GM21423 (cell line): ENCODE data around the gene IDH2.
"Not testable (repeated sequence)": the region's sequence is repeated elsewhere in the genome, so short reads cannot be mapped to it uniquely, and the experiment has no call there.

Experiments
- ATAC-seq: cut with Tn5 transposase; IDR thresholded peaks from one replicate; pipeline ENCODE4 v1.9.1; 2021; ENCODE audit warnings: mild to moderate bottlenecking, moderate library complexity; ENCODE audit not compliant: unreplicated experiment

Gene IDH2

GRCh38 chr15:90085565-90085964 is 16.7 kb downstream of the IDH2 start:
- ATAC-seq, result no peak

GRCh38 chr15:90084876-90085423 is 17.3 kb downstream of the IDH2 start:
- ATAC-seq, result no peak

DNA sequence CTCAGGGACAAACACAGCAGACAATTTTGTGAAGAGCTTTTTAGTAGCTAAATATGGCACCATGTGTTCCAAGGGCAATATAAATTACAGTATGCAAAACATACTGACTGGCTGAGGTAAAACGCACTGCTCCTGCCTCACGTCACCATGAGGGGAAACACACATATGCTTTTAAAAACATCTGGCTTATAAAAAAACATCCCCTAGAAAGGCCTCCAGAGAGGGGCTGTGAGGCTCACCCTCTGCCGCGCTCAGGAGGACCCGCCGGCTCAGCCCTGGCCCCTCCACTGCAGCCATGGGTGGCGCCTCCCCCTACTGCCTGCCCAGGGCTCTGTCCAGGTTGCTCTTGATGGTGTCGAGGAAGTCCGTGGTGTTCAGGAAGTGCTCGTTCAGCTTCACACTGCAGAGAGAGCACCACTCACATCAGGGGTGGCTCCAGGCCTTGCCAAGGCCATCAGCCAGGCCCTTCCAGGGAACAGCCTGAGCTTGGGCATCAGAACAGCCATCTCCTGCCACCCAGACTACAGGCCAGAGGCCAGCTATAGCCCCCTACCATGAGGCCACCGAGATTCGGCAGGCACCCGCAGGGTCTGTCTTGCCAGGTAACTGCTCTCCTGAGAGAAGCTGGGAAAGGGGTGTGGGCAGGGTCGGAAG is 18.2 kb downstream of the IDH2 start:
- ATAC-seq, result no peak

GRCh38 chr15:90083419-90083818 is 18.8 kb downstream of the IDH2 start:
- ATAC-seq, result no peak

GRCh38 chr15:90082140-90082715 is 20.0 kb downstream of the IDH2 start:
- ATAC-seq, result no peak

DNA sequence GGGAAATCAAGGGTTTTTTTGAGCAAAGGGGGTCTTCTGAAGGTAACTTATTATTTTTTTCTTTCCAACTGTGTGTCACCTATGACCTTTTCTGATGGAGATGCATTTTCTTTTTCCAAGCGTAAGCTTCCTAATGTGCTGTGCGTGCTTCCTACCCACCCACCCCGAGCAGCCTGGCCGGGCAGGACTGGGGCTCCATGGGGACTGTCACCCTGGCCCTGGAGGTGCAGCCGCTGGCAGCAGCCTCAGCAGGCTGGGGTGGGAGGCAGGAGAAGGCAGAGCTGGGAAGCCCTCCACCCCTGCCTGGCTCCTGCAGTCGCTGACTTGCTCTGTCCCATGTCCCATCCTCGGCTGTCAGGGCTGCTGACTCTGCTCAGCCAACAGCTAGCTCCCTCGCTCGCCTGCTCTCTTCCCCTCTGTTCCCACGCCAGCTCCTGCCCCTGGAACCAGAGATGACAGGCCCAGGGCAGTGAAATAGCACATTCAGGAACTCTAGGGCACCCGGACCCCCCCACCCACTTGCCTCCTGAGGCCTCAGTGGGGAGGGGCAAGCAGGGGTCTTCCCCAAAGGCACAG is 21.4 kb downstream of the IDH2 start:
- no peak for ATAC-seq

GRCh38 chr15:90080458-90080755 is 21.9 kb downstream of the IDH2 start:
- ATAC-seq, result no peak

GRCh38 chr15:90079619-90080457 is 22.4 kb downstream of the IDH2 start:
- ATAC-seq, result no peak

GRCh38 chr15:90078965-90079364 is 23.3 kb downstream of the IDH2 start:
- ATAC-seq, result no peak

DNA sequence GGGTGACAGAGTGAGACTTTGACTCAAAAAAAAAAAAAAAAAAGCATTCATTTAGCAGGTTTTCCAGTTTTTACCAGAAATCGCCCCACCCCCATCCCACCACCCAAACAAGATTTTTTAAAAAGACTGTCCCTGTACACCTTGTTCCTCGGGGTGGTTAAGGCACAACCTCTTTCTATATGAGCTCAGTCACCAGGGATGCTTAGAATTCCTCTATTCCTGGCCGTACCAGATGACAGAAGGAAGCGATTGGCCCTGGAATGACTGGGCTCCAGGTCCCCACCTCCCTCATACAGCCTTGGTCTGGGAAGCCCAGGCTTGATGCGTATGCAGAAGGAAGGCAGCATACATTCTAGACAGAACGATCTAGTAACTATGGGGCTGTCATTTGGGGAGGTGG is 25.6 kb downstream of the IDH2 start:
- ATAC-seq, result no peak

DNA sequence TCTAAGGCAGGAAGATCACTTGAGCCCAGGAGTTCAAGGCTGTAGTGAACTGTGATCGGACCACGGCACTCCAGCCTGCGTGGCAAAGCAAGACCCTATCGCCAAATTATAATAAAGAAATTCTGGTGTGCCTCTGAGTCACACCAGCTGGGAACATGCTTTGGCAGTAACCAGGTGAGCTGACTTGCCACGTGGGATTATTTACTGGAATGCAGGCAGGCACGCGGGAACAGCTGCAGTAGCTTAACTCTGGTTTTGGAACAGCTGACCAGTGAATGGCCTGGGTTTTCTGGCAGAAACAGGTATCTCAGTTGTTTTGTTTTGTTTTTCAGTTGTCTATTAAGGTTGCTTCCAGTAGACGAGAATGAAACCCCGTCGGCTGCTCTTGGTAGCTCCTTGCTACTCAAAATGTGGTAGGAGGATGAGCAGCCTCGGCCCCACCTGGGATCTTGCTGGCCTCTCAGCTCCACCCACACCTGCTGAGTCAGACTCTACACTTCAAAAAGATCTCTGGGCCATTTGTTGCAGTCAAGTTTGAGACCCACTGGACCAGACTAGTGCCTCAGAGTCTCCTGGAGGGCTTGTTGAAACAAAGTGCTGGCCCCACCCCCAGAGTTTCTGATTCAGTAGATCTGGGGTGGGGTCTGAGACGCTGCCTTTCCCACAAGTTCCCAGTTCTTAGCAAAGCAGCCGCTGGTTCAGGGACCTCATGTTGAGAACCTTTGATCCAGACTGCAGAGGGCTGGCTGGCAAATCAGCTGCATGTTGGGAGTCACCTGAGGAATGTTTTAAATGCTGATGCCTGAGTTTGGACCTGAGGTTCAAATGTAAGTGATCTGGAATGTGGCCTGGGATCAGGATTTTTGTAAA is 26.6 kb downstream of the IDH2 start:
- ATAC-seq, result no peak

DNA sequence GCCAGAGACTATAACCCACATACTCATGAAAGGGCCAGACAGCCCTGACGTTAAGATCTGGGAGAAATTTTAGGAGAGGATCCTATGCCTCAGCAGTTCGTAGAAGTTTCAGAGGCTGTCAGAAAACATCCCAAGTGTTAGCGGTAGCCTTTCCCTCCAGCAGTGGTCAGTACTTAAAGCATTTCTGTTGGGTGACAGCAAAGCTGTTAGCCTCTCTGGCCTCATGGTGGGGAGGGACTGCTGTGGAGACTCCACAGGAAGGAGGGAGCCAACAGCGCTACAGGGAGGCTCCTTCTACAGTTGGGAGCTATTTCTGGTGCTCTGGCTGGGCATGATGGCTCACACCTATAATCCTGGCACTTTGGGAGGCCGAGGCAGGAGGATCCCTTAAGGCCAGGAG is 27.4 kb downstream of the IDH2 start:
- ATAC-seq, result no peak

DNA sequence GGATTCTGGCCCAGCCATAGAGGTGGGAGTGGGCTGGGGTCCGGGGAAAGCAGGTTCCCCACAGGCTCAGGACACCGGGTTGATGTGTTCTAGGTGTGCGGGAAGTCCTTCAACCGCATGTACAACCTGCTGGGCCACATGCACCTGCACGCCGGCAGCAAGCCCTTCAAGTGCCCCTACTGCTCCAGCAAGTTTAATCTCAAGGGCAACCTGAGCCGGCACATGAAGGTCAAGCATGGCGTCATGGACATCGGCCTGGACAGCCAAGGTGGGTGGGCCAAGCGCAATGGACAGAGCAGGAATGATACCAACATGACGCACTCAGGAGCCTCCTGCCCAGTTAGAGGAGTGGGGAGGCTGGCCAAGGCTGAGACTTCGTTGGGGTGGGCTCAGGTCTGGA is 28.2 kb downstream of the IDH2 start:
- ATAC-seq, result no peak

DNA sequence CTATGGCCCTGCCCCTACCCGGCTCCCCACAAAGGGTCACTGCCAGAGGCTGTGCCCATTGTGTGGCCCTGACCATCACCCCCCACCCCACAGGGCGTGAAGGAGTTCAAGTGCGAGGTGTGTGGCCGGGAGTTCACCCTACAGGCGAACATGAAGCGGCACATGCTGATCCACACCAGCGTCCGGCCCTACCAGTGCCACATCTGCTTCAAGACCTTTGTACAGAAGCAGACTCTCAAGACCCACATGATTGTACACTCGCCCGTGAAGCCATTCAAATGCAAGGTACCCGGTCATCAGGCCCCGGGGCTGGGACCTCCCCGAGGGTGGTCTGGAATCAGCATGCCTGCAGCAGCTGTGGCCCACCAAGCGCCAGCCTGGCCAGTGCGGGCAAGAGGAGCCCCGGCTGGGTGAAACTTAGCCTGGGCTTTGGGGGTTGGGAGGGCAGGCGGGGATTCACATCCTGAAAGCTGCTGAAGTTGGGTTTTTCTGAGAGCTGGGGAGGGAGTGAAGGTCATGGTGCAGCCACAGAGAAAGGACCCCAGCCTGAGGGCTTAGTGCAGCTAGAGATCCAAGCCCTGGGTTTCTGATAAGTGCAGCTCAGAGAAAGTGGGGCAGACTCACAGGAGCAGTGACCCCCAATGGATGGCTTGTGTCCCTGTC is 29.2 kb downstream of the IDH2 start:
- ATAC-seq, result no peak

DNA sequence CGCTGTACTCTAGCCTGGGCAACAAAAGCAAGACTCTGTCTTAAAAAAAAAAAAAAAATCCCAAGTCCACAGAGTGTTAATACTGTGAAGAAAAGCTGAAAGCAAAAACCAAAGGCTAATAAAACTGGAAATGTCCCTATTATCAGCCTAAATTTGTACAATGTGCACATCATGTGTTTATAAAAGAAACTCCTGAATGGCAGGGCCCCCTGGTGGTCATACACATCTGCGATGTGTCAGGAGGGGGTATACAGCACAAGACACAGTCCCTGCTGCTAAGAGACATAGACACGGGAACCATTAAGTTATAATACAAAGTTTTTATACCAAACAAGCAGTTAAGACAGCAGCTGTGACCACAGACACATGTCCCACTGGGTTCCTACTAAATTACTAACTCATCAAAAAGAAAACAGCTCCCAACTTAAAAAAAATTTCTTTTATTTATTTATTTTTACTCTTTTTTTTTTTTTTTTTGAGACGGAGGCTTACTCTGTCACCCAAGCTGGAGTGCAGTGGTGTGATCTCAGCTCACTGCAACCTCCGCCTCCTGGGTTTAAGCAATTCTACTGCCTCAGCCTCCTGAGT is 31.0 kb downstream of the IDH2 start:
- ATAC-seq, result no peak

DNA sequence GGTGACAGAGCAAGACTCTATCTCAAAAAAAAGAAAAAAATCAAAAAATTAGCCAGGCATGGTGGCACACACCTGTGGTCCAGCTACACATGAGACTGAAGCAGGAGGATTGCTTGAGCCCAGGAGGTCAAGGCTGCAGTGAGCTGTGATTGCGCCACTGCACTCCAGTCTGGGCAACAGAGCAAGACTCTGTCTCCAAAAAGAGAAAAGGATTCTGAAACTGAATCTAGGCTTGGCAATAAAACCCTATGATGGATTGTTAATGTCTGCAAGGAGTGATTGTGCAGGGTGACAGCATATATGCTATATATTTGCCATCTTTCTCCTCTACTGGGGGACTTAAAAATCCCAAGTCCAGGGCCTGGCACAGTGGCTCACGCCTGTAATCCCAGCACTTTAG is 31.6 kb downstream of the IDH2 start:
- ATAC-seq, result not testable (repeated sequence)

DNA sequence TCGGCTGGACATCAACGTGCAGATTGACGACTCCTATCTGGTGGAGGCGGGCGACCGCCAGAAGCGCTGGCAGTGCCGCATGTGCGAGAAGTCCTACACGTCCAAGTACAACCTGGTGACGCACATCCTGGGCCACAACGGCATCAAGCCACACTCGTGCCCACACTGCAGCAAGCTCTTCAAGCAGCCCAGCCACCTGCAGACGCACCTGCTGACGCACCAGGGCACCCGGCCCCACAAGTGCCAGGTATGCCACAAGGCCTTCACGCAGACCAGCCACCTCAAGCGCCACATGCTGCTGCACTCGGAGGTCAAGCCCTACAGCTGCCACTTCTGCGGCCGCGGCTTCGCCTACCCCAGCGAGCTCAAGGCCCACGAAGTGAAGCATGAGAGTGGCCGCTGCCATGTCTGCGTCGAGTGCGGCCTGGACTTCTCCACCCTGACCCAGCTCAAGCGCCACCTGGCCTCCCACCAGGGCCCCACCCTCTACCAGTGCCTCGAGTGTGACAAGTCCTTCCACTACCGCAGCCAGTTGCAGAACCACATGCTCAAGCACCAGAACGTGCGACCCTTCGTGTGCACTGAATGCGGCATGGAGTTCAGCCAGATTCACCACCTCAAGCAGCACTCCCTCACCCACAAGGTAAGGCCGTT is 34.2 kb downstream of the IDH2 start:
- no peak for ATAC-seq

DNA sequence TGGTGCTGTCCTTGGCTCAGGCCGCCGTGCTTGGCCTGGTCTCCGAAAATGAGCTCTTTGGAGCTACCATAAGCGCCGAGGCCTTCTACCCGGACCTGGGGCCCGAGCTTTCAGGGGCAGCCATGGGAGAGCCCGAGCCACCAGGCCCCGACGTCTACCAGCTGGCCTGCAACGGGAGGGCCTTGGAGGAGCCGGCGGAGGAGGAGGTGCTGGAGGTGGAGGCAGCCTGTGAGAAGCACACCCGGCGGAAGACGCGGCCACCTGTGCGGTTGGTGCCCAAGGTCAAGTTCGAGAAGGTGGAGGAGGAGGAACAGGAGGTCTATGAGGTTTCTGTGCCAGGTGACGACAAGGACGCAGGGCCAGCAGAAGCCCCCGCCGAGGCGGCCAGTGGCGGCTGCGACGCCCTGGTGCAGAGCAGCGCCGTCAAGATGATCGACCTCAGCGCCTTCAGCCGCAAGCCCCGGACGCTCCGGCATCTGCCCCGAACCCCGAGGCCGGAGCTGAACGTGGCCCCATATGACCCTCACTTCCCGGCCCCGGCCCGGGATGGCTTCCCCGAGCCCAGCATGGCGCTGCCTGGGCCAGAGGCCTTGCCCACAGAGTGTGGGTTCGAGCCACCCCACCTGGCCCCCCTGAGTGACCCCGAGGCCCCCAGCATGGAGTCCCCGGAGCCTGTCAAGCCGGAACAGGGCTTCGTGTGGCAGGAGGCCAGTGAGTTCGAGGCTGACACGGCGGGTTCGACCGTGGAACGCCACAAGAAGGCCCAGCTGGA is 34.9 kb downstream of the IDH2 start:
- no peak for ATAC-seq

DNA sequence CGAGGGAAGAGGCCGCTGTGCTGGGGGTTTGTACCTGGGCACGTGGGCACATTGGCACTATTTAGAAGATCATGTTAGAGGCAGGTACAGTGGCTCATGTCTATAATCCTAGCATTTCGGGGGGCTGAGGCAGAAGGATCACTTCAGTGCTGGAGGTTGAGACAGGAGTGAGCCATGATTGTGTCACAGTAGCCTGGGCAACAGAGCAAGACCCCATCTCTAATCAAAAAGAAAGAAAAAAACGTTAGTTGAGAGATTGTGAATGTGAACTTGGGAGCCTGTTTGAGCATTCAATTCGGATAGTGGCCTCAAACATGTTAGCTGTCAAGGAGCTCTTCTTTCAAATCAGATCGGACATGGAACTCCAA is 36.6 kb downstream of the IDH2 start:
- ATAC-seq, result no peak
